NT2/D1 (cell line): Measurements from ENCODE around the gene MACROH2A2.

ENCODE experiments used
- SUZ12 ChIP-seq: IDR thresholded peaks from 2 replicates; pipeline ENCODE4 v1.6.1; 2011; ENCODE audit not compliant: insufficient read length, insufficient read depth; ENCODE audit errors: extremely low read depth
- YY1 ChIP-seq: IDR thresholded peaks from 2 replicates; pipeline ENCODE4 v1.6.1; 2011; ENCODE audit not compliant: insufficient read length, insufficient read depth
- ZNF274 ChIP-seq: IDR thresholded peaks from 2 replicates; pipeline ENCODE4 v1.6.1; 2011; ENCODE audit warnings: mild to moderate bottlenecking, low read depth, low read length

GRCh38 chr10:70068925-70069324, 16.3 kb downstream of the MACROH2A2 start:
- no peak for TF ChIP-seq ZNF274
- TF ChIP-seq YY1: no peak
- no peak for TF ChIP-seq SUZ12
